A549 (cell line): ENCODE measurements around the gene RUFY1. TPM values are rescaled to one million over a fixed set of nuclear protein-coding genes. Genes with fewer than 3 reads are reported as not detected.
A peak's percentile ranks its signal among the peaks of the same experiment; 100 is the strongest.

Experiments used
- ATAC-seq, 2 experiments: fragments of 200-7000 bp in 1 of 2; fragments of >200 bp in 1 of 2; cut with Nextera tagmentation in 1 of 2; cut with Tn5 transposase in 1 of 2; 3 replicates each; pipeline versions ENCODE4 v1.8.0 to v1.9.1; 2018 to 2020; ENCODE audit warnings: mild to moderate bottlenecking in 1 of 2, moderate library complexity in 1 of 2
- CTCF ChIA-PET: fragments of 300-600 bp; sonication (Branson Sonifier 250); formaldehyde crosslinking; extraction: SDS; loops from one replicate; lab custom pipeline; 2021; ENCODE audit warnings: antibody characterized with exemption, inconsistent platforms; lab: Yijun Ruan, JAX
- POLR2A ChIA-PET: fragments of 350-600 bp; formaldehyde crosslinking; extraction: SDS; loops from one replicate; lab custom pipeline; 2021; ENCODE audit warnings: antibody characterized with exemption, inconsistent platforms; lab: Yijun Ruan, JAX
- DNase-seq, 2 experiments: peaks; one replicate each; pipeline versions ENCODE4 v3.0.0 to v3.0.0-alpha.2; 2011 to 2016; ENCODE audit warnings: low read depth in 1 of 2, low spot score in 1 of 2
- FAIRE-seq: peaks from 2 replicates; lab custom pipeline; 2011; peaks lifted over from hg19 to GRCh38; lab: Jason Lieb, UNC
- H3K27ac ChIP-seq, 2 experiments: fragments of >200 bp; sonication (Bioruptor Twin); formaldehyde crosslinking; 3 replicates each; pipeline ENCODE4 v1.5.1; 2016 to 2017
- H3K4me1 ChIP-seq: fragments of >200 bp; sonication (Bioruptor Twin); formaldehyde crosslinking; 3 replicates; pipeline ENCODE4 v1.6.1; 2016
- H3K4me2 ChIP-seq: fragments of >200 bp; sonication (Bioruptor Twin); formaldehyde crosslinking; 3 replicates; pipeline ENCODE4 v1.6.1; 2016
- H3K4me3 ChIP-seq: fragments of >200 bp; sonication (Bioruptor Twin); formaldehyde crosslinking; 3 replicates; pipeline ENCODE4 v1.5.1; 2016
- H3K9me3 ChIP-seq: fragments of >200 bp; sonication (Bioruptor Twin); formaldehyde crosslinking; 3 replicates; pipeline ENCODE4 v1.6.1; 2016
- BCL3 ChIP-seq: fragments of >200 bp; sonication (Bioruptor Twin); formaldehyde crosslinking; IDR thresholded peaks from 3 replicates; pipeline ENCODE4 v1.6.1; 2016
- CEBPB ChIP-seq, 2 experiments: fragments of >200 bp in 1 of 2; sonication (Bioruptor Twin) in 1 of 2; formaldehyde crosslinking in 1 of 2; IDR thresholded peaks; 2 replicates each; pipeline ENCODE4 v1.6.1; 2012 to 2016
- CHD4 ChIP-seq: fragments of 200-600 bp; sonication (generic); IDR thresholded peaks from 2 replicates; pipeline ENCODE4 v1.6.1; 2016; ENCODE audit warnings: antibody characterized with exemption, mild to moderate bottlenecking, borderline replicate concordance
- EHMT2 ChIP-seq: fragments of 200-600 bp; sonication (generic); IDR thresholded peaks from 2 replicates; pipeline ENCODE4 v1.6.1; 2016; ENCODE audit warnings: antibody characterized with exemption, low read depth, mild to moderate bottlenecking, moderate library complexity
- FOSL2 ChIP-seq, 2 experiments: fragments of 450-650 bp in 1 of 2; fragments of >200 bp in 1 of 2; sonication (Bioruptor Twin) in 1 of 2; formaldehyde crosslinking; IDR thresholded peaks; 2 replicates each; pipeline versions ENCODE4 v1.5.0 to v1.6.1; 2016 to 2020; ENCODE audit warnings: mild to moderate bottlenecking in 1 of 2, moderate library complexity in 1 of 2
- HEYL ChIP-seq: fragments of 250-450 bp; sonication (Bioruptor Pico); IDR thresholded peaks from 2 replicates; pipeline ENCODE4 v1.8.0; 2021; ENCODE audit warnings: mild to moderate bottlenecking, moderate library complexity
- HOXA7 ChIP-seq: fragments of 250-450 bp; sonication (Bioruptor Pico); IDR thresholded peaks from 2 replicates; pipeline ENCODE4 v1.5.0; 2020; ENCODE audit warnings: mild to moderate bottlenecking, moderate library complexity
- JUNB ChIP-seq: fragments of >200 bp; sonication (Bioruptor Twin); formaldehyde crosslinking; IDR thresholded peaks from 2 replicates; pipeline ENCODE4 v1.6.1; 2016
- KDM5A ChIP-seq: fragments of 200-600 bp; sonication (generic); IDR thresholded peaks from 2 replicates; pipeline ENCODE4 v1.6.1; 2016; ENCODE audit warnings: antibody characterized with exemption, mild to moderate bottlenecking
- MAX ChIP-seq: IDR thresholded peaks from 2 replicates; pipeline ENCODE4 v1.6.1; 2012
- MYC ChIP-seq: IDR thresholded peaks from 2 replicates; pipeline ENCODE4 v1.6.1; 2012; ENCODE audit warnings: mild to moderate bottlenecking, inconsistent platforms, low read length, improper control_type of control experiment, borderline replicate concordance
- NPAS2 ChIP-seq: fragments of 250-450 bp; sonication (Bioruptor Pico); IDR thresholded peaks from 2 replicates; pipeline ENCODE4 v1.8.0; 2022; ENCODE audit warnings: mild to moderate bottlenecking, moderate library complexity, borderline replicate concordance
- NR3C1 ChIP-seq: fragments of >200 bp; sonication (Bioruptor Twin); formaldehyde crosslinking; IDR thresholded peaks from 3 replicates; pipeline ENCODE4 v1.6.1; 2017
- RAD21 ChIP-seq, 2 experiments: fragments of >200 bp in 1 of 2; sonication (Bioruptor Twin) in 1 of 2; formaldehyde crosslinking in 1 of 2; IDR thresholded peaks in 1 of 2; conservative IDR thresholded peaks in 1 of 2; 2 replicates in 1 of 2; 3 replicates in 1 of 2; pipeline ENCODE4 v1.6.1; 2012 to 2018; ENCODE audit warnings: inconsistent platforms in 1 of 2
- RFX5 ChIP-seq: fragments of 450-650 bp; IDR thresholded peaks from 2 replicates; pipeline ENCODE4 v1.7.1; 2014; ENCODE audit warnings: antibody characterized with exemption, mild to moderate bottlenecking, moderate library complexity
- TFCP2L1 ChIP-seq: fragments of 250-450 bp; sonication (Bioruptor Pico); IDR thresholded peaks from 2 replicates; pipeline ENCODE4 v1.5.0; 2021; ENCODE audit warnings: mild to moderate bottlenecking
- USF2 ChIP-seq: fragments of 450-650 bp; IDR thresholded peaks from 2 replicates; pipeline ENCODE4 v1.6.1; 2014; ENCODE audit warnings: antibody characterized with exemption
- ZSCAN20 ChIP-seq: fragments of 250-450 bp; sonication (Bioruptor Pico); IDR thresholded peaks from 2 replicates; pipeline ENCODE4 v1.8.0; 2022; ENCODE audit warnings: mild to moderate bottlenecking, moderate library complexity
- WGBS: methylation state at CpG from one replicate; pipeline ENCODE4 v1.1.6; 2017; ENCODE audit errors: missing lambda C conversion rate; 5-methylcytosine and 5-hydroxymethylcytosine counted together
- polyA plus RNA-seq, 4 experiments: library from polyadenylated mRNA; depleted of rRNA in 3 of 4; stranded (reverse); fragments of >200 nt; fragmentation: RNase III in 1 of 4; extraction: RNeasy Plus Mini Kit Qiagen cat#74134 plus additional on column Dnase treatment in 1 of 4; gene quantifications; 2 replicates in 3 of 4; 3 replicates in 1 of 4; pipeline ENCODE4 v1.2.3, GENCODE V29; 2011 to 2017
- TF ChIP-seq, protein P1 (sequence below): fragments of >200 bp; sonication (Bioruptor Twin); formaldehyde crosslinking; IDR thresholded peaks from 2 replicates; pipeline ENCODE4 v1.6.1; 2016

The RUFY1 gene
- polyA plus RNA-seq, 2 of the 4 experiments (the other 2 are of a cell fraction): 33.7 to 39.5 TPM

DNA sequence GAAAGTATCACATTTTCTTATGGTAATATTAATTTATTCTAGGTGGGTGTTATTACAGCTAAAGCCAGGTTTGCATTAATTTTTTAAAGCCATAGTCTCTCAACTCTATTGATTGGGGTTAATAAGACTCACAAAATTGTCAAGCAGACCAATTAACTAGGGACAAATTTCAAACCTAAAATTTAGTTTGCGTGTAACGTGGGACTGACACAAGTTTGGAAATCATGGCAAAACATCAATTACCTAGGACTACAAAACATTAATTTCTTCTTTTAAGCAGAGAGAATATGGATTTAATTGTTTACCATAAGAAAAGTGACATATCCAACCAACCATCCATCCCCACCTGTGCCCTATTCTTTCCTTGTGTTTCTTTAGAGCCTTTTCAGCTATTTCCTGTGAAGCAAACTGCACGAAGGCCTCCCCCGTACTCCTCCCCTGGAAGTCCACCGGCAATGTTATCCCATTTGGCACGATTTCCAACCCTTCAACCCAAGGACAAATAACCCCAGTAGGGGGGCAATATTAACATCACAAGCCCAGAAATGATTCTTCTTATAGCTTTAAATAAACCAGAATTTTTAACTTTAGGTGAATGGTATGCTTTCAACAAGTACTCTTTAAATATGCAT, 68.7 kb downstream of the RUFY1 start (continued):
- TF ChIP-seq EHMT2: no peak
- TF ChIP-seq, all 56 proteins: peak for 0

- TF ChIP-seq TFCP2L1 (CRISPR knock-in tag) (no peak), JUNB (no peak), MYC (no peak), ZSCAN20 (CRISPR knock-in tag) (no peak), HOXA7 (CRISPR knock-in tag) (no peak), MAX (no peak), FOSL2 (IDR thresholded peaks at IDR 0.05) (no peak), FOSL2 (CRISPR knock-in tag; IDR thresholded peaks at IDR 0.05) (no peak), CHD4 (no peak), BCL3 (no peak), KDM5A (no peak), CEBPB (IDR thresholded peaks at IDR 0.05) (no peak), NPAS2 (CRISPR knock-in tag) (no peak), RFX5 (no peak)
- TF ChIP-seq, protein P1, sequence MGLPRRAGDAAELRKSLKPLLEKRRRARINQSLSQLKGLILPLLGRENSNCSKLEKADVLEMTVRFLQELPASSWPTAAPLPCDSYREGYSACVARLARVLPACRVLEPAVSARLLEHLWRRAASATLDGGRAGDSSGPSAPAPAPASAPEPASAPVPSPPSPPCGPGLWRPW: no peak
- no peak for FAIRE-seq
- Histone ChIP-seq H3K4me2 (peak overlapping the region; percentile 98), H3K9me3 (no peaks in the 10 kb centered on the region), H3K4me1 (peaks cover 54% of the 10 kb centered on the region), H3K4me3 (peak overlapping the region; percentile 100), H3K27ac (no peak overlapping the region)
- POLR2A ChIA-PET: interaction anchor here (5.0 kb wide), 1 partner anchor 9 kb away, joined by 125 read pairs; no protein-coding TSS in a partner anchor
- WGBS: 7% methylated on average over 4 of the region's 4 CpGs
- ATAC-seq: no peak
- DNase-seq: no peak
- CTCF ChIA-PET: interaction anchor here (1.1 kb wide), 1 partner anchor 13 kb away, joined by 3 read pairs; no protein-coding TSS in a partner anchor
Measured at GRCh38 chr5:179619776-179620175, 69.4 kb downstream of the RUFY1 start.

DNA sequence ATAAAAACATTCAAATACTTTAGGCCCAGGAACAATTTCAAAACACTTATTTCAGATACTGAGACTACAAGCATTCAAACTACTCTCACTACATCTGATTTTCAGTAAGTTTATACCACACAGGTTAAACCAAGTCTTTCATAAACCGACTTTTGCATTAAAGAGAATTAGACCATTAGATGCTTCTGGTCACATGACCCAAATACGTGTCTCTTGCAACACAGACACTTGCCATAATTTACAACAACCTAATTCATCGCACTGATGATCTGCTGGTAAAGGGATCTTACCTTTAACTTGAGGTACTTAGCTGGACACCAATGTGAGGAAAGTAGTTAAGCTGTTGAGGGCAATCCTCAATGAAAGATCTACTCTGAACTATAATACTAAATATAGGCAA, 69.9 kb downstream of the RUFY1 start:
- Histone ChIP-seq H3K9me3 (no peaks in the 10 kb centered on the region), H3K4me2 (peak overlapping the region; percentile 98), H3K27ac (no peak overlapping the region), H3K4me1 (peaks cover 51% of the 10 kb centered on the region), H3K4me3 (peak overlapping the region; percentile 100)
- TF ChIP-seq BCL3: no peak
- TF ChIP-seq KDM5A: no peak
- TF ChIP-seq CEBPB (IDR thresholded peaks at IDR 0.05): peak in 1 of 2 experiments; percentile 34; a peak in 1 of 4 replicates
- no peak for TF ChIP-seq HEYL (CRISPR knock-in tag)
- no peak for TF ChIP-seq RAD21 (conservative IDR thresholded peaks at IDR 0.05 in 1 of 2, IDR thresholded peaks at IDR 0.05 in 1 of 2)
- peak; percentile 67 for TF ChIP-seq USF2
- TF ChIP-seq HOXA7 (CRISPR knock-in tag): peak; percentile 47; the same call in 1 of the 2 replicates
- TF ChIP-seq NR3C1: no peak
- ATAC-seq (no peak), DNase-seq (no peak), FAIRE-seq (no peak)
- ChIA-PET CTCF (interaction anchor here (0.9 to 1.6 kb wide), 2 partner anchors 11 to 13 kb away, joined by 3 to 4 read pairs; no protein-coding TSS in a partner anchor), POLR2A (interaction anchor here (5.0 kb wide), 1 partner anchor 9 kb away, joined by 125 read pairs; no protein-coding TSS in a partner anchor)
- WGBS: 0% methylated on average over 3 of the region's 3 CpGs
